Activated T-cell treated with anti-CD3 and anti-CD28 coated beads for 4 hours (primary cell): ENCODE results near the gene KRTAP8-1.

Experiments used
- DNase-seq: peaks from one replicate; pipeline ENCODE4 v3.0.0-alpha.2; 2020

KRTAP8-1 gene, protein sequence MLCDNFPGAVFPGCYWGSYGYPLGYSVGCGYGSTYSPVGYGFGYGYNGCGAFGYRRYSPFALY

DNA sequence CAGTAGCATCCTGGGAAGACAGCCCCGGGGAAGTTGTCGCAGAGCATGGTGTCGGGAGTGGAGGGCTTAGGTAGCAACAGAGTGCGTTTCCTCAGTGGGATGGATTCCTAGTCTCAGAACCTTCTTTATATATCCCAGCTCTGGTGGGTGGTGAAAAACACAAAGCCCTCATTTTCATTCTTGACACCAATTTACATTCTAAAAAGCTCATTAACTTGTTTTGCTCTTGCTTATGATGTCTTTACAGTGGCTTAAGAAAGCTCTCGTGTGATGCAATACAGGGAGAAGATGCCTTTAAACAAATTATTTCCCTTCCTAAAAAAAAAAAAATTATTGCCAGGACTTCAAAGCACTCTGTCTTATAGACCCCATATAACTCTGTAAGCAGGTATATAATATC is at the start of gene KRTAP8-1:
KRTAP8-1 (minus strand) TSS at position 101 of the 400 bp plus-strand sequence; CDS start at position 47, 54 bp downstream.
- no peak for DNase-seq

DNA sequence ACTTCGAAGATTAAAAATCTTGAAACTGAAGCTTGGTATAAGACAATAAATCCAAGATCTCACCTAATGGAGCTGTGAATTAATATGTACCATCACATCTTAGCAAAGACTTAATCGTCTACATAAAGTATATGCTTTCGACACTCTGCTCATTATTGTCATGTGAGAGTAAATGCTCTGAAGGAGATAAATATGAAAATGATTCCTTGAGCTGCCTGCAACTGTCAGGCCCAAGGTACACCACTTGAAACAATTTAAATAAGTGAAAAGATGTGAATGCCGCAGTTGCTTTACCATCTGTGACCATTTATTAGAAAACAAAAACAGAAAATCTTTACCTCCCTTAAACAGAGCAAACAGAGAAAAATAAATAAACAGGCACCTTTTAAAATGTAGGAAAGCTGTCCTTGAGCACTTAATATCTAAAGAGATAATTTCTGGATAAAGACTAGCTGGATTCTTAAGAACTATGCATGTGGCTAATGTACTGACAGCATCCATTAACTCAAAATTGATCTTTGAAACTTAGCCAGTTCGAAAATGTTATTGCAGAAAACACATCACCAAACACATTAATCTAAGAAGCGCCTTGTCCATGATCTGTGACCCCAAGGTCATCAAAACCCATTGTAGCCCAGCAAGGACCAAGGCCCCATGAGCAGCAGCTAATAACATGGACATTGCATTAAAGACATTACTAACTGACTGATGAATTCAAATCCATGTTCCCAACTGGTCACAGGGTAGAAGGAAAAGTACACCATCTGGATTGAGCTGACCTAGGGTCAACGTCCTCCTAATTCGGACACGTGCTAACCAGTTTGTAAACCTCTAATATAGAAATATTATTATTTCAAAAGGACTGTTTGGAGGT is 34.8 kb upstream of the KRTAP8-1 start:
- DNase-seq: no peak

DNA sequence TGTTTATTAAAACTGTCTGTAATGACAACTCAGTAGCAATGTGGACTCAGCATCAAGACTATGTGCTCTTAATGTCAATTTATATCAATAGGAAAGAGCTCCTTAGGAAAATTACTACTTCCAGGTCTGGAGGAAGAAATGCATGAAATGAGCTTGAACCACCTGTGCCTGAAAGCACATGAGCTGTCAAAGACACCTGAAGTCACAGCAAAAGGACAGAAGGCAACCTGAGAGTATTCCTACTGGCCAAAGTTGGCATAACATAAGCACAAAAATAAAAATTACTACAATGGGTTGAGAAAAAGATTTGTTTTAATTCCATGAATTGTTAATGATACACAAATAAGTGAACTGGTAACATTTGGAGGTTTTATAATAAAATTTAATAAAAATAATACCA is 29.9 kb upstream of the KRTAP8-1 start:
- DNase-seq: no peak

DNA sequence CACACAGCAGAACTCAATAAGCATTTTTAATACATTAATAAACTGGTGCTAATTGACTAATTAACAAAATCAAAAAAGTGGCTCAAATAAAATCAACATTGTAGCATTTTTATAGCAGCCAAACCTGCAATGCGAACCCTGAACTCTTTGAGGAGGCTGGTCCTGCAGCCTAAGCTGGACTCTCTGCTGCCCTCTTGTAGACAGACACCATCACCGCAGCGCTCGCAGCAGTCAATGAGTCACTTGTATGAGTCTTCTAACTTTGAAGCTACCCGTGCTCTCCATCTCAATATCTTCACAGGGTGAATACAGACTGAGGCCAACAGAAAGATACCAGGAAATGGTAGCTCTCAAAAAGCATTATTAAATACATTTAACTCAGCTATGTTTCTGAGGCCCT is 26.2 kb upstream of the KRTAP8-1 start:
- peak; percentile 4 for DNase-seq

DNA sequence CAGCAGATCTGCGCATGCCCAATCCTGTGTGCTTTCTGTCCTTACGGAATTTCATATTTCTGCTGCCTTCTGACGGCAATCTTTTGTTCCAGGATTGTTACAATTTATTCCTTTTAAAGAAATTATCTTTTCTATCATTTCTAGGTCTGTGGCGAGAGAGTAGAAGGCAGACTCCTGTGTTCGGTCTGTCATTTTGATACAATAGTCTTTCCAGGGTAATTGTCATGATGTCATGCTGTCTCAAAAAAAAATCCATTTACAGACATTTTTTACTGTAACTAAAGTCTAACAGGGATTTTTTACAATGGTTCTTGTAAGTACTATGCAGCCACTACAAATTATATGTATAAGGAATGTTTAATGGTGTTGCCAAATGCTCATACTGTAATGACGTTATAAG is 25.5 kb upstream of the KRTAP8-1 start:
- no peak for DNase-seq

DNA sequence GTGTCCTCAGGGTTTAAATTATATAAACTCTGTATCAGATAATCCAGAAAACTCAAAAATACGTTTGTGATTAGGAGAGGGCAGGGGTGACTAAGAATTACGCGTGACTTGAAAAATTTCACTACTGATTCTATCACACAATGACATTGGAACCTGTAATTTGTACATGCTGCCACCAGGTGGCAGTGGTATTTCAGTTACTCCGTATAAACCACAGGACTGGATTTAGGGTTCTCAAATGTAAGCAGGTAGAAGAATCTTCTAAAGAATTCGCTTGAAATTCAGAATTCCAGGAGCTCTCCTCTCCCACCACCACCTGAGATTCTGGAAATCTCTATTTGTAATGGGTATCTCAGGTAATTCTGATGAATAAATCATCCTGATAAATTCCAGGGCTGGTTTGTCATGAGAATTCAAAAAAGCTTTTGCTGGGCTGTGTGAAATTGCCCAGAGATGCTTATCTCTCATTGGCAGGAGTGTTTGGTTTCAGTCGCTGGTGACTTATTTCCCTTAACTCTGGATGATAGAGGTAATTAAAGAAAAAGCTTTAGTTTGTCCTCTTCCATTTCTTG is 18.2 kb upstream of the KRTAP8-1 start:
- peak; percentile 7 for DNase-seq

DNA sequence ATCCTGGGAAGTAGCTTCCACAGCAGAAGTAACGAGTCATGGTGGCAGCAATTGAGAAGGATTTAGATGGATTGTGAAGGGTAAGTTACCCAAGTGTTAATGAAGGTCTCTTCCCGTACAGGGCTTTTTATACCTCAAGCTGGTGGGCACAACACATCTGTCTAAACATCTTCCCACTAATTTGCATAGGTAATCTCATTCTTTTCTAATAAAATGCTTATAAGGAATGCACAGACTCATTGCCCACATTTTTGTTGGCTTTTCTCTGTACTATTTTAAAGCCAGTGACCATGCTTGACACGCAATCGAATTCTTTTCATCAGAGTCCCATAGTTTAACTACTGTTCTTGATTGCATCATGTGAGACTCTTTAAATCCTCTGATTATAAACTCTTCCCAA is 16.6 kb upstream of the KRTAP8-1 start, which contains the start of gene KRTAP7-1:
KRTAP7-1 (minus strand) TSS at position 101 of the 400 bp plus-strand sequence; CDS start at position 40, 61 bp downstream.
- DNase-seq: no peak

DNA sequence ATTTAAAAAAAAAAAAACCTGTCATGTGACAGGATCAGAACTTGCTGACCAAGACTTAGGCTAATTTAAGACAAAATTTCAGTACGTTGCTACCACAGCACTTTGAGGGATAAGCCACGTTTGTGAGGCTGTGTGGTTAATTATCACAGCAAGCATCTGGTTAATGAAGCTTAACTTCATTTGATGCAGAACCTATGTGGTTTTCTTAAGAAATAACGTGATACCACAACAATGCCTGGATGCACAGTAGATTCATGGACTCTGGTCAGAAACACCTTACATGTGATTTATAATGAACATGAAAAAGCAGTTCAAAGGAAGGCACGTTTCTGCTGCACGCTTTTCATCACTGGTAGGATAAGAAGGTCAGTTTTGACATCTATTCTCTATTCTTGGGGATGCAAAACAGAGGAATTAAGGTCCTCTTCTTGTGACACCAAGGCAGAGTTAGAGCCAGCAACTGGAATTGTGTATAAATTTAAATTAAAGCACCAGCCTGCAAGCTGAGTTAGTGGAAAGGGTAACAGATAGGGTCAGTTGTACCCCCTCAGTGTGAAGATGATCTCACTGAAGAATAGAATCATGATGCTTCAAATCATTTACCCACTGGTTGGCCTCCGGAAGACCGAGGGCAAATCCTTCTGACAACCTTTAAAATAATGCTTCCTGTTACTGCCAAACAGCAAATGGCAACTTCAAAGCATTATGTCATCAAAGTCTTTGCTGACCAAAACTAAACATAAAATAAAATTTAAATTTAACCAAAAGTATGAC is 6.0 kb upstream of the KRTAP8-1 start:
- no peak for DNase-seq

DNA sequence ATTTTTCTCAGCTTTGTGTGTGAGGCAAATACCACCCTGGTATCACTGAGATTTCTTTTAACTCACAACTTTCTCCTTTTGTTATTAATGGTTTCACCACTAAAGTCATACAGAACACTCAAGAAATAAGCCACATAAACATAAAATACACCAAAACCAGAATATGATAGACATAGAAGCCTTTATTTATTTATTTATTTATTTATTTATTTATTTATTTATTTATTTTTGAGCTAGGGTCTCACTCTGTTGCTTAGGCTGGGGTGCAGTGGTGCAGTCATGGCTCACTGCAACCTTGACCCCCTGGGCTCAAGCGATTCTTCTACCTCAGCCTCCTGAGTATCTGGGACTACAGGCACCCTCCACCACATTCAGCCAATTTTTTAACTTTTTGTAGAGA is 12.5 kb downstream of the KRTAP8-1 start:
- no peak for DNase-seq

DNA sequence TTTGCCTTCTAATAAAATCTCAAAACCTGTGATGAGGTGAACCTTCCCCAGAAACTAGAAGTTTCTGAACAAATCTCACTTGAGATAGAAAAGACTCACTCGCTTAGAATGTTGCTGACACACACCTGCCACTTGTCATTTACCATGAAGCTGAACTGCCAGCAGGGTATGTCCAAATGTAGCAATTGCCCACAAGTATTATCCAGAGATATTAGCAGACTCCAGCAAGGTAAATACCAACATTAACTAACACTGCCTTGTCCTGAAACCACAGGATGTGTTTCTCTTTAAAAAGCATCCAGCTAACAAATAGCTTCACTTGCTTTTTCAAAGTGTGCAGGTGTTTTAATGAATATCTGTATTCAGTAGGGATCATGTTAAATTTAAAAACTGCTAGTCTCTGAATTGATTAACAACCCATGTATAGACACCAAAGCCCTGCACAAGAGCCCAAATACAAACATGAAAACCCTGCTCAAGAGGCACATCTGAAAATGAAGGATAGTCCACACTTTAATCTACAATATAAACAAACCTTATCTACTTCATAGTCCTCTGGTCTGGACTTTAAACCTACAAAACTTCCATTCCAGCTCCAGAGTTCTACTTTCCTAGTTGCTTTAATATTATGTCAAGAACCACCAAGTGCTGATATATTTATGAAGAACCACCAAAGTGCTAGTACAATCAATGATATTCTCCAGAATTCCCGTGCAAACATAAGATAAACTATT is 19.3 kb downstream of the KRTAP8-1 start:
- no peak for DNase-seq

DNA sequence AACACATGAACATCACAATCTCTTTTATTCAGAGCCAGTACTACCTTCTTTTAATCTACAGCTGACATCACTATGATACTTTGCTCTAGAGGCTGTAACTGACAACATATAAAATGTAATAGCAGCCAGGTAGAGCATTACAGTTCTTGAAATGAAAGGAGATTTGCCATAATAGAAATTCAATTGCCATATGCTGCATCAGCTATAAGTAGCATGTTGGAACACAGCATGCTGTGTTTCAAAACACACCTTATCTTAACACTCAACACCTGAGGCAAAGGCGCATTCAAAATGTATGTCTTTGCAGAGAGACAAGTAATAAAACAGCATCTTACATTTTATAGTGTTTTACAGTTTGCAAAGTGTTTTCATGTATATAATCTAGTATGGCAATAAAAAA is 33.8 kb downstream of the KRTAP8-1 start:
- DNase-seq: no peak

DNA sequence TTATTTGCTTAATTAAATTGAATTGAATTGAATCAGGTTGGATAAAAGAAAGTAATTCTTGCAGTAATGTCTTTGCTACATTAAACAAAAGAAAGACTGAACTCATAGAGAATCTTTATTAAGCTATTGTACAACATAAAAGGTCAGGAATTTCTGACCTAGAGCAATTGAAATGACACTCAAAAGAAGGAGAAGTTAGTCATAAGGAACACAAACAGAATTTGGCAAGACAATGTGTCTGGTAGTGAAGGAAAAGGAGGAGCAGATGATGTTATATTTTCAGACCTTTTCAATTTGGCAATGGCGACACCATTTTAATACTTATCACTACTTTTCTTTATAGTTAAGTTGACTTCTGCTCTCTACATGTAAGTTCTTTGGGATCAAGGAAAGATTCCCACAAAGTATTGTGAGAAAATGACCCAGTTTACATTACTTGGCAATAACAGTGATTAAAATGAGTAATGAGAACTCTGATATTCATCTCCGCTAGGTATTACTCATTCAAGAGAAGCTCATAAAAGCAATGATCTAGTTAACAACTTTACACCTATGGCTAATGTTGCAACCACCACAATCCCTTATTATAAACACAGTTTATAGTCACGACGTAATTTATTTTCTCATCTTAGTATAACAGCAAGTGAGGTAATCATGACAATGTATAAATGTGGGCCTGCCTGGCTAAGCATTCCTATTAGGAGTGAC is 43.2 kb downstream of the KRTAP8-1 start:
- no peak for DNase-seq
